Activated CD4-positive, alpha-beta T cell treated with anti-CD3 and anti-CD28 coated beads, Interleukin-2, amount 50 U/mL, for 24 hours (primary cell): Measurements from ENCODE around the gene LHPP.

Source experiments
- DNase-seq, 2 donors: peaks; one replicate each; pipeline ENCODE4 v3.0.0-alpha.2; 2020; ENCODE audit warnings: low read depth in 1 of 2, low spot score in 1 of 2

The LHPP gene

DNA sequence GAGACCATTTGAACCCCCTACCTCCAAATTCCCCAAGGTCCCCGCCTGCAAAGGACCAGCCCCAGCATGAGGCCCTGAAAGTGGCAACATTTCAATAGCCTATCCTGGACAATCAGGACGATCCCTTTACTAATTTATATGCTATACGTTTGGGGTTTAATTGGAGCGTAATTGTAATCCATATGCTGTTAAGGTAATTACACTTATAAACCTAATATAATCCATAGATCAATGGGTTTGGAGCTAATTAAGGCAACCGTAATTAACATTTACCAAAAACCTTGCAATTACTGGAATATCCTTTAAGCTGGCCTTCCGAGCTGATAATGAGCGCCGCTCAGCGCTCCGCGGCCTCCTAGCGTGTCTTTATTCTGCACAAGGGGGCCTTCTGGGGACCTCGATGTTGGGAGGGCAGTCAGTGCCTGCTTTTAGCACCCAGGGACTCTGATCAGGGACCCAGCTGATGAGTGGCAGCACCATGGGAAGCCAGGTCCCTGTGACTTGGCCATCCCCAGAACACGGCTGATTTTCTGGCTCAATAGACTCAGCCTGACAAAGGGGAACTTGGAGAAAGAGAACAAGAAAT lies 91.2 kb downstream of the LHPP start:
- no peak for DNase-seq

DNA sequence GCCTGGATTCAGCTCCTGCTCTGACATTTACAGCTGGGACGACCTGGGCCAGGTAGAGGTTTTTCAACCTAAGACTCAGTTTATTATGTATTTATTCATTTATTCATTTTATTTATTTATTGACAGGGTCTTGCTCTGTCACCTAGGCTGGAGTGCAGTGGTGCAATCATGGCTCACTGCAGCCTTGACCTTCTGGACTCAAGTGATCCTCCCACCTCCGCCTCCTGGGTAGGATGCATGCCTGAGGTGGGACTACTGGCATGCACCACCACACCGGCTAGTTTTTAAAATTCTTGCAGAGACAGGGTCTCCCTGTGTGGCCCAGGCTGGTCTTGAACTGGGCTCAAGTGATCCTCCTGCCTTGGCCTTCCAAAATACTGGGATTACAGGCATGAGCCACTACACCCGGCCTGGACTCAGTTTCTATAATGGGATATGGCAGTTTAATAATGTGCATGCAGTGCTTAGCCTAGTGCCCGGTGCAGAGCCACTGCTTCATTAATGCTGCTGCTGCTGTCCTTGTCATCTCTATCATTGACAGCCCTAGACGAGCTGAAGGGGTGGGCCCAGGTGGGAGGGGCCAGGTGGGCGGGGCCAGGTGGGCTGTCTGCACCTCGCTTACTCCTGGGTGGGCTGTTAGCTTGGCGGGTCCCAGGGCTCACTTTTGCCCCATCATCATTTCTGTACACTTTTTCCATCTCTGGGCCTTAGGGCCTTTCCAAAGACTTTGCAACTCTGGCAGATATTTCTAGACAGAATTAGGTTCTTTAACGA lies 92.6 kb downstream of the LHPP start:
- DNase-seq: no peak

DNA sequence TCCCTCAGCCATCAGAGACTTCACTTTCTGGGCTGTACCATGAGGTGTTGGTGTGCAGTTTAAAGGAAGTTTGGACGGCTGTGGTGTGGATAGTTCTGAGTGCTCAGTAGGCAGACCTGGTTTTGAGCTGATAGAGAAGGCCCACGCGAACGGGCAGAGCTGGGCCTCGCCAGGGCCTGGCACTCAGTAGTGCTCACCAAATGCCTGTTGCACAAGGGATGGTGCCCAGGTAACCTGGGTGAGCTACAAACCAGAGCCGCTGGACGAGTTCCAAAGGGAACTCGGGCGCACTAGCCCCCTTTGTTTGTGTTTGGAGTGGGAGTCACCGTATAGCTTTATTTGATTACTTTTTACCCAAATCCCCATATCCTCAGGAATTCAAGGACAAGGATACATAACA lies 95.5 kb downstream of the LHPP start:
- no peak for DNase-seq

DNA sequence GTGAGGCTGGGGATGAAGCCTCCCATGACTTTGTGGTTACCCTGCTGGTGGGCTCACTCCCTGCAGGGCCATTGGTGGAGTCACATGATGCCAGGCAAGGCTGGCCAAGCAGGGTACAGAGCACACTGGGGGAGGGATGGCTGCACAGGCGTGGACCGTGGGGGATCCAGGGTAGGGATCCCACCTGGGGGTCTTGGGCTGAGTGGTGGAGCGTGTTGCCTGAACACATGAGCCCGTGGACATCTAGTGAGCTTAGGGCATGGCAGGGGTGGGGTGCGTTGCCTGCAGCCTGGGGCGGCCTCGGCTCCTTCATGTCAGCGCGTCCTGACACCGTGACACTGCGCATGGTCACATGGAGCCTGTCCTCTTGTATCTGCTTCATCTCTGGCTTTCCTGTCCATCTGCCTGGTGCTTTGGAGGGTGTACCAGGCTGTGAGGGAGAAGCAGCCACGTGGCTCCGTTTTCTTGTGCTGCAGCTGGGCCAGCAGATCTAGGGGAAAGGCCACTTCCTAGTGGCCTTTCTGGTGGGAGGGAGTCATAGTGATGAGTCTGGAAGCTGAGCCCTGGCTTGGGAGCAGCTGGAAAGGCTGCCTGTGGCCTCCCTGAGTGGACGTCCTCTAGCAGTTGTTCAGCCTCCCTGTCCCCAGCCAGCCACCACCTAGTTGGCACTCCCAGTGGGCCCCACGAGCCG lies 96.2 kb downstream of the LHPP start:
- no peak for DNase-seq

DNA sequence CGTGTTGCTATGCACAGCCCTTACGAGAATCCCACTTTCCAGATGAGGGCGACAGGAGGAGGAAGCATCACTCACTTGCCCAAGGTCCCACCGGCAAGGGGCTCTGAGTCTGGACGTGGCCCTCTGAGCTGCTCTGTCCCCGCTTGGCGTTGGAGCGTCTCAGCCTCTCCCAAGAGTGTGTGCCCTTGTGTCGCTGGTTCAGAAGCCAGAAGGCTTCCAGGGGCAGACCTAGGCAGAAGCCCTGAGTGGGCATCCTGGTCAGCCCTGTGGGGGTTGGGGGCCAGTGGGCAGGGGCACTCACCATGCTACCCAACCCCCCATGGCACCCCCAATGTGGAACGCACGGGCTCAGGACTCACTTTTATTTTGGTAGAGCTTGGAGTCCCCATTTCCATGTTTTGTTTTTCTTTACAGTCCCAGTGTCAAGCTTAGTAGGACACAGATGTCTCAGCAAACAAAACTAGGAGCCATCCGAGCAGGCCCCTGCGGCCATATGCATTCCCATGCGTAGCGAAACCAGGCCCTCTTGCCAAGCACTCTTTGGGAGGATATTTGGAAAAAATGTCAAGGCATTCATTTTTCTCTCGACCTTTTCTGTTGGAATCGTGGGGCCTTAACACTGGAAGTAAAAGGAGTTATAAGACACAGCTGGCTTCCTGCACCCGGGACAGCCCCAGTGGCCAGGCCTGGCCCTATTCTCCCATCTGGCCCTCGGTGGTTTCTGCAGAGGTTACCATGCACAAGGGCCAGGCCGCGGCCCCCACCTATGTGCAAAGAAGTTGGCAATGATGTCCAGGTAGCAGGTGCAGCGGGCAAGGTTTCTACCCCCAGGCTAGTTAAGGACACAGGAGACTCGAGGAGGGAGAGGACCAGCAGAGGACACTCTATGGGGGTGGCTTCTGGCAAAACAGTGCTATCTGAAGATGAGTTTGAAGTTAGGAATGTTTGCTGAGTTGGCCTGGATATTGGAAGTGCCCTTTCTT lies 97.0 kb downstream of the LHPP start:
- DNase-seq: no peak

DNA sequence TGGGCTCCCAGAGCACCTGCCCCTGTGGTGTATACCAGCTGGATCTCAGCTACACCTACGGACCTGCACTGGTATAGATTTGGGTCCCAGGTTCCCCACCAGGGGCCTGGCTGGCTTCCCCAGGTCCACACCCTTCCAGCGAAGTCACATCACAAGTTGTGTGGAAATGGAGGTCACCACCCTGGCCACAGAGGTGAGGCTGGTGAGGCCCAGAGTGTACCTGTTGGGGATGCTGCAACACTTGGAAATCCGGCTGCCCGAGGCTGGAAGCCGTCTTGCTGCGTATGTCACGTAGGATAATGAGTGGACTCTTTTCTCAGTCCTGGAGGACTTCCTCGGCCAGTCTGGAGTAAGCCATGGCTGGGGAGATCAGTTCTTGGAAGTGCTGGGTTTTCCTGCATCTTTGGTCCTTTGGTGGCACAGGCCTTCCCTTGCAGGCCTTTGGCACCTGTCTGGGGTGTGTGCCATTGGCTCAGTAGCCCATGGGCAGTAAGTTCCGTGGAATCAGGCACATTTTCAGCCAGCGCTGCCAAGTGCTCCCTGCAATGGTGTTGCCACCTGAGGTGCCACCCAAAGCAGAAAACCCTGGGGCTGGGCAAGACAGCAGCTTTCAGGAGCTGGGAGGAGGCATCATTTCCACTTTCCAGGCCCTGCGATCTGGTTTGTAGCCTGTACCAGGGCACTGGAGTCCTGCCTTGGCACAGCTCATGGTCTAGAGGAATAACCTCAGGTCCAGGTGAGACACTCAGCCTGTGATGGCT lies 97.9 kb downstream of the LHPP start:
- DNase-seq: no peak

DNA sequence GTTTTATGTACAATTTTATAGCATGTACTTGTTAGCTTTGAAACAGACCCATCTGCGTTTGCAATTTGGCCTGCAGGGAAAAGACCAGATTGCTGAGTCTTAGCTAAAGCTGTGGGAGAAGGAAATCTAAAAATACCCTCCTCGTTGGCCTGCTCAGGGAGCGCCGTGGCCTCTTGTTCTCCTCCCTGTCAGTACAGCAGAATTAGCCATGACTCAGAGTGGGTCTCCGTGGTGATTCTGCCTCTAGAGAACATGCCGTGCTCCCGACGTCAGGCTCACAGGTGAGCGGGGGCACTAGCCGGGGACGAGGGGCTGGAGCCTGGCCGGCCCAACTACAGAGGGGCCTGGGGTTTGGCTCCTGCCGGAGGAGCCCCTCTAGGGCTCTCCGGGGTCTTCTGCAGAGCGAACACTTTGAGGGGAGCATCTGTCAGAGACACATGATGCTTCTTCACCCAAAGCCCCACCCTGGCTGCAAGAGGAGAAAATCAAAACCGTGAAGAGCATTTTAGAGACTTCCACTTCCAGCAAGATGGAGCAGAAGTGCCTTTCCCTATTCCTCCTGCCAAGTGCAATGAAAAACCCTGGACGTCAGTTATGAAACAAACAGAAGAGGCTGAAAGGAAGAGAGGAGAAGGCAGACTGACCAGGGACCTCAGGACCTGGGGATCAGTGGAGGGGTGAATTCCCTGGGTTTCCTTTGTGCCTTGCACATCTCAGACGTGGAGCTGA lies 98.9 kb downstream of the LHPP start:
- DNase-seq: no peak

DNA sequence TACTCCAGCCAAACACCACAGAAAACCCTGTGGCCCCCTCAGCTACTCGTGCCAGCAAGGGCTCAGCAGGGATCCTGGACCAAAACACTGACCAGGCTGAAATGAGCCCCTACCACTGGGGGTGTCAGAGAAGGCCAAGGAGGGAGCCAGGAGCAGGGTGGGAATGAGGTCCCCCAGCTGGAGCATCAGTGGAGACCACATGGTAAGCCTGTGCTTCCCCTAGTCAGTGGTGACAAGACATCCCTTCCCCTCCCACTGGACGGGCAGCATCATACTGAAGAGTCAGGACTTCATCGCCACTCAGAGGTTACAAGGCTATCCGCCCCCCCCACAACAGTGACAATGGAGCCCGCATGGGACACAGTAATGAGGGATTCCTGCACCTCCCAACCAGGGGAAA lies 99.6 kb downstream of the LHPP start:
- no peak for DNase-seq

DNA sequence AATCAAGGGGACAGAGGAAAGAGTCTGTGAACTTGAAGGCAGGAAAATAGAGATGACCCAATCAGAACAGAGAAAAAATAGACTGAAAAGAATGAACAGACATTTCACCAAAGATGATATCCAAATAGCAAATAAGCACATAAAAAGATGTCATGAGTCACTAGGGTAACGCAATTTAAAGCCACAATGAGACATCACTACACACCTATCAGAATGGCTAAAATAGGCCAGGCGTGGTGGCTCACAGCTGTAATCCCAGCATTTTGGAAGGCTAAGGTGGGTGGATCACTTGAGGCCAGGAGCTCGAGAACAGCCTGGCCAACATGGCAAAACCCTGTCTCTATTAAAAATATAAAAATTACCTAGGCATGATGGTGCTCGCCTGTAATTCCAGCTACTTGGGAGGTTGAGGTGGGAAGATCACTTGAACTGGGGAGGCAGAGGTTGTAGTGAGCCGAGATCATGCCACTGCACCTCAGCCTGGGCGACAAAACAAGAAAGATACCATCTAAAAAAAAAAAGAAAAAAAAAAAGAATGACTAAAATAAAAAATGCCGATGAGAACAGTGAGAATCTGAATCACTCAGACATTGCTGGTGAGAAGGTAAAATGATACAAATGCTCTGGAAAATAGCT lies 100.9 kb downstream of the LHPP start:
- DNase-seq: no peak

DNA sequence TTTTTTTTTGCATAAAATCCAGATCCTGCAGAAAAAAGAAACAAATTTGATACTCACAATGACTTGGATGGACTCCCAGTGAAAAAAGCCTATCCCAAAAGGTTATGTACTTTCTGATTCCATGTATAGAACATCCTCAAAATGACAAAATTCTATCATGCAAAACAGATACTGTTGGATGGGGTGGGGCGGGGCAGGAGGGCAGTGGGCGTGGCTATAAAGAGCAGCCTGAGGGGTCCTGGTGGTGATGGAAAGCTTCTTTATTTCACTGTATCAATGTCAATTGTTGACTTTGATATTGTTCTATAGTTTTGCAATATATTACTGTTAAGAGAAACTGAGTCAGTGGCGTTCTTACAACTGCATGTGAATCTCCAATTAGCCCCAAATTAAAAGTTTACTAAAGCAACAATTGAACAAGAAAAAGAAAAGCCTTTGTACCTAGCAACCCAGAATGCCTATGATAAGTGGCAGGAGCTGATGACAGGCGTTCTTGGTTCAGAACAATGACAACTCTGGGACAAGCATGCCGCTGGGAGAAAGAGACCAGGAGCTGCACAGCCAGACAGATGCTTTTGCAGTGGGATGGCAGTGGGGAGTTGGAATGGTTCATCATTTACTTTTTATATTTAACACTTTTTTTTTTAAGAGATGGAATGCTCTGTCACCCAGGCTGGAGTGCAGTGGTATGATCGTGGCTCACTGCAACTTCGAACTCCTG lies 101.9 kb downstream of the LHPP start:
- DNase-seq: no peak

DNA sequence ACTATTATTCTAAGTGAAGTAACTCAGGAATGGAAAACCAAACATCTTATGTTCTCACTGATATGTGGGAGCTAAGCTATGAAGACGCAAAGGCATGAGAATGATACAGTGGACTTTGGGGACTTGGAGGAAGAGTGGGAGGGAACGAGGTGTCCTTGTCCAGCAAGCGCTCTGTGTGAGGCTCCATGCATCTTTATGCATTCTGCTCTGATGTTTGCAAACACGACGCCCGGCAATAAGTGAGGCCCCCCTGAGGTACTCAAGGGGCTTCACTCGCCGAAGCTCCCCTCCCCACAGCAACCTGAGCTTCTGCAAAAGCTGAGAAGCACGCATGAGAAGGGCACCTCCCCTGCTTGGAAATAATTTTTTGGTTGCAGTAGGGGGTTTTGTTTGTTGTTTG lies 103.3 kb downstream of the LHPP start:
- no peak for DNase-seq

DNA sequence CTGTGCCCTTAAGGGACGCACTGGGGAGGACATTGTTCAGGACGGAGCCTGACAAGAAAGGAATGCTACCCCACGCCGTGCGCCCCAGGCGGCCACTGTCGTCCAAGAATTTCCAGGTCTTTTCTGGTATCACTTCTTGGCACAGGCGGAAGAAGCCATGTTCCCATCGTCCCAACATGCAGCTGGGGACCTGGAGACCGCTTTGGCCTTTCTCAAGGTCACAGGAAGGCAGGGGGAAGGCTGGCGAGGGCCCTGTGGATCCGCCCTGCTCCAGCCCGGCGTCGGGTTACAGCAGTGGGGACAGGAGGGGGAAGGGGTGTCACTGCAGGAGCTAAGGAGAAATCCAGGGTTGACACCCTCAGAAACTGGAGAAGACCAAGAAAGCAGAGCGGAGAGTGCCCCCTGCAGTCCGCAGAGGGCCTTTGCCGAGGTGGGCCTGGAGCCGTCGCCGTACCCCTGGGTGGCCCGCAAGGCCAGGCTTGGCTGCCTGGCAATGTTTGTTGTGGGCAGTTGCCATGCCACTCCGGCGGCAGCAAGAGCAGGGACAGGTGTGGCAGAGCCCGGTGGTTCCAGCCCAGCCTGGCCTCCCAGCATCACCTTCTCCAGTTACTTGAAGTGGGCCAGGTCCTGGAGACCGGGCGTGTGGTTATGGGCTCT lies 104.1 kb downstream of the LHPP start:
- DNase-seq: no peak

DNA sequence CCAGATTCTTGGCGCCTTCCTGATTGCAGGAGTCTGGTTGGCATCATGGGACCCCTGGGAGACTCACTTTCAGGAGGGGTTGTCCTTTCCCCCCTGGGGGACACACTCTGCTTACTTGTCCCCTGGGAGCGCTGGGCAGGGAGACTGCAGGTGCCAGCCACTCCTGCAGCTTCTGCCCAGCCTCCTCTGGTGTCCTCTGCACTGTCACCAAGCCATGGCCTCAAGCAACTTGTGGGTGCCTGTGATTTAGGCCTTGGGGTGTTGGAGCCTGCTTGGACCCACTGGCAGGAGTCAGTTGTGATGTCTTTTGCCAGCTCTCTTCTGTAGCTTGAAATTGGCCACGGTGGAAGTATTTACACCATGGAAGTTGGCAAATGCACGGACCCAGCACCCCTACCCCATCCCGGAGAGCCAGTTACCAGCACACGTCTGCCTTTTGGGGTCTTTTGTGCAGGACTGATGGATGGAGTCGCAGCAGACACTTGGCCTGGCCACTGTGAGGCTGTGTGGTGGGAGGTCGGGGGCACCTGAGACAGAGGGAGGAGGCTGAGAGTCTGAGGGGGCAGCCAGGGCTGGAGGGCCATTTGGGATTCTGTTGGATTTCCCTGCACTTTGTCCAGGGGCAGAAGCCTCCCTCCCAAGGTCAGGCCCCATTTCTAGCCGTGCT lies 104.7 kb downstream of the LHPP start:
- no peak for DNase-seq

DNA sequence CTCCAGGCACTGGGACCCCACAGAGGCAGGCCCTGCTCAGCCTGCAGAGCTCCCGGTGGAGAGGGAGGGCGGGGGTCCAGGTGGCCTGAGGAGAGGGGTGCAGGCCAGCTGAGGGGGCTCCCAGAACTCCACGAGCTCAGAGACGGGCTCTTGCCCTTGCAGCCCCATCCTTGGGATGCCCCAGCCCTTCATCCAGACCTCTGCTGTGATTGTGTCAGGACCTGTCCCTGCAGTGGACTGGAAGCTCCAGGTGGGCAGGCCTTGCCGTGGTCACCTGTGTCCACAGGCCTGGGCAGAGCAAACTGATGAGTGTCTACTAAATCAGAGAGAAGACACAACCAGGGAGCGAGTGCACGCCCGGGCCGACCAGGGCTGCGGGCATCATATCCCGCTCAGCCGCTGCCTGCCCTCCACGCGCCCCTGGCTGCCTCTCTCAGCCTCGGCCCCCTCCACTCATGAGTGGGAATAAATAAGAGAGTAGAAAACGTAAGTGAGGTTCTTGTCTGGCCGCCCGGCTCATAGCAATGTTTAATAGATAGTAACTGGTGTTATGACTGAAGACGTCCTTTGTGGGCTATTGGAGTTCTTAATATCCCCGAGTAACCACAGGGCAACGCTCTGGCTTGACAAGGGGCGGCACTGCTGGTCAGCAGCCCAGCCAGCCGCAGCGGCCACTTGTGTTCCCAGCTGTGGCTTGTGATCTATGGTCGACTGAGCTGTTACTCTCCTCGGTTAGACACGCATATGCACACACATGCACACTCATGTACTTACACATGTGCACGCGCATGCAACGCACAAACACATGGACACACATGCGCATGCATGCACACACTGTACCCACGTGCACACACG lies 105.6 kb downstream of the LHPP start:
- no peak for DNase-seq

DNA sequence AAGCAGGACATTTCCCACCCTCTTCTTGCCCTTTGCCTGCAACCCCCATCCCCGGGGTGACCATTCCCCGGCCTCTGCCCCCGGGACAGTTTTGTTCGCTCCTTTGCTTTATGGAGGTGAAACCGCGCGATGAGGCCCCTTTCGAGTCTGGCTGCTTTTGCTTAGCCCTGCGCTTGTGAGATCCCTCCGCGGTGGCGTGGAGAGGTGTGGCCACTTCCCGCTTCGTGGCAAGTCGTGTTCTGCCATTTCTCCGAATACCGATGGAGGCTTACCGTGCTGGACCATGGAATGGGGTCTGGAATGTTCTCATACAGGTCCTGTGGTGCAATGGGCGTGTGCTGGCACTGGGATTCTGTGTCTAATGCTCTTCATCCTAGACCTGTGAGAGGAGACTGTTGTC lies 106.7 kb downstream of the LHPP start:
- no peak for DNase-seq

DNA sequence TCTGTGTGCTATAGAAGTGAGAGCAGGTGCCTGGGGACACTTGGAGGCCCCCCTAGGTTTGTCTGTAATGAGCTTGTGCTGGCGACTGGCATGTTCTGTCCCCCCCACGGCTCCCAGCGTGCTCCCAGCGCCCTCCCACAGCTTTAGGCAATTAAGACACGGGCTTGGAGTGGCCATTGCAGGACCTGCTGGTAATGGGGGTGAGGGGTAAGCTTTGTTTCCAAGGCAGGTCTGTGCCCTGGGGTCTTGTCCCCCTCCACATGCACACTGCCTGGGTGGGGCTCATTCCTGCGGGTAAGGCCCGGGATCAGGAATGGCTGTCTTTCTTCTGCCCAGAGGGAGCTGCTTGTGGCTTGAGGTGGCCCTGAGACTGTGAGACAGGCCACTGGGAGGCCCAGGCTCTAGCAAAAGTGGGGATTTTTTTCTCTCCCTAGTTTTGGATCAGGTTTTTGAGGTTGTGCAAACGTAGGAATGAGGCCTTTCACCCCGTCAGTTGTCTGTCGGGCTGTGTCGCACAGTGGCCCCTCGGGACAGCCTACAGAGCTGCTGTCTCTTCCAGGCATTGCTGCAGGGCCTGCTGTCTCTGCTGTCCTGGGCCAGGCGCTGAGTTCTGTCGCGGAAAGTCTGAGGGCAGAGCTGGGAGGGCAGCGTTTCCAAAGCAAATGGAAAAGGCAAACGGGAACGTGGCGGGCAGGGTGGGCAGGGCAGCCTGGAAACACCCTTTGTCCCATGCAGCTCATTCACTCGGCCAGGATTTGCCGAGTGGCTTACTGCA lies 107.4 kb downstream of the LHPP start:
- DNase-seq: no peak
